Measurements from ENCODE around the gene ELF1. TPM values are rescaled to one million over a fixed set of nuclear protein-coding genes. Genes with fewer than 3 reads are reported as not detected.

The ELF1 gene
- total RNA-seq (2014; rRNA removed; shearing (Covaris generic)), result 6.7 and 9.0 TPM in 2 replicates

DNA sequence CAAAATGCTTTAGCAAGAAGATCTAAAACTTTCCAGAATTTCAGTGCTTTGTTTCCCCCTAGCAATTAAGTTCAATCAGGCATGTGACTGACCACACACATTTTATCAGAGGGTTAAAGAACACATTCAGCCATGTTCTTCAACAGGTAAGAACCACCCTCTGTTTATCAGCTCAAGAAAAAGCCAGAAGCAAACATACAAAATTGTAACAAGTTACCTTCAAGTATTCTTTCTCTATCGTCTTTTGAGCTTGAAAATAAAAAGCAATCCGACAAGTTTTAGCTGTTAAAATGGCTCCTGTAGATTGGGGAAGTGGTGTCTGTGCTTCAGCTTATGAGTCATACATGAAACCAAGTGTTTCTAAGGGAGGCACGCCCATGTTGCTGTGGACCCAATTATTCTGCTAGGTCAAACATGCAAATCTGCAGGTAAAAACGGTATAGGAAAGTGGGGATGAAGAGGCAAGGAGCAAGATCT lies at the start of gene ELF1:
TSS of gene ELF1 (minus strand) at position 306 of the 477 bp plus-strand sequence. CDS start 37,262 bp downstream, outside the sequence.
- in situ Hi-C loops (cut with HindIII; ENCODE audit: low sequenced_read_pairs), result no loop called here
- no peak for DNase-seq (ENCODE audit: low spot score)

DNA sequence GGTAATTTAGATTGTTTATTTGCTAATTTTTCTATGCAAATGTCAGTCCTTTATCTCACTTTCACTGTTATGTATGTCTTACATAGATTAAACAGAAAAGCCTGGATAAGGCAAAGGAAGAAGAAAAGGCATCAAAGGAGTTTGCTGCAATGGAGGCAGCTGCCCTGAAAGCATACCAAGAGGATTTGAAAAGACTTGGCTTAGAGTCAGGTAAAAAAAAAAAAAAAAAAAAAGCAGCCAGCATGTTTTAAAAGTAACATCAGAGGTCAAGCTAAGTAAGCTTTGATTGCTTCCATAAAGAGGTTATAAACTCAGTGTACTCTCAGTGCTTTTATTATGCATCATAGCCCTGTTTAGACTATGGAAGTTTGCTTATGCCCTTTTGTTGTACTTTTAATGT lies 46.0 kb upstream of the ELF1 start:
- DNase-seq (ENCODE audit: low spot score), result no peak
- in situ Hi-C loops (cut with HindIII; ENCODE audit: low sequenced_read_pairs), result no loop called here

DNA sequence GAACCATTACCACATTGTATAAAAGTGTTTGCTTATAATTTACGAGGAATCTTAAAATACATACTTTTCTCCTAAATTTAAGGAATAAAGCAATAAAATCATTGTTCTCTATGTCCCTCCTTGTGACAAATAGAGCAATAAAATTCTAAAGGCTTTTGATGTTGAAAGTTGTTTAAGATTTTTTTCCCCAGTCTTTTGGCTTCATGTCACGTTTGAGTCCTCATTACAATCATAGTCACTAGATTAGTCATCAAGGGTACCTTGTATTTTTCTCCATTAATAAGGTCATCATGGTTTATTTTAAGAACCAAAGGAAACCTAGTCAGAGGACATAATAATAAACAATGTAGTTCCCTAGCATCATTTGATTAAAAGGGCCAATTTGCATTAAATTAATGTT lies 45.4 kb upstream of the ELF1 start:
- in situ Hi-C loops (cut with HindIII; ENCODE audit: low sequenced_read_pairs), result no loop called here
- no peak for DNase-seq (ENCODE audit: low spot score)

DNA sequence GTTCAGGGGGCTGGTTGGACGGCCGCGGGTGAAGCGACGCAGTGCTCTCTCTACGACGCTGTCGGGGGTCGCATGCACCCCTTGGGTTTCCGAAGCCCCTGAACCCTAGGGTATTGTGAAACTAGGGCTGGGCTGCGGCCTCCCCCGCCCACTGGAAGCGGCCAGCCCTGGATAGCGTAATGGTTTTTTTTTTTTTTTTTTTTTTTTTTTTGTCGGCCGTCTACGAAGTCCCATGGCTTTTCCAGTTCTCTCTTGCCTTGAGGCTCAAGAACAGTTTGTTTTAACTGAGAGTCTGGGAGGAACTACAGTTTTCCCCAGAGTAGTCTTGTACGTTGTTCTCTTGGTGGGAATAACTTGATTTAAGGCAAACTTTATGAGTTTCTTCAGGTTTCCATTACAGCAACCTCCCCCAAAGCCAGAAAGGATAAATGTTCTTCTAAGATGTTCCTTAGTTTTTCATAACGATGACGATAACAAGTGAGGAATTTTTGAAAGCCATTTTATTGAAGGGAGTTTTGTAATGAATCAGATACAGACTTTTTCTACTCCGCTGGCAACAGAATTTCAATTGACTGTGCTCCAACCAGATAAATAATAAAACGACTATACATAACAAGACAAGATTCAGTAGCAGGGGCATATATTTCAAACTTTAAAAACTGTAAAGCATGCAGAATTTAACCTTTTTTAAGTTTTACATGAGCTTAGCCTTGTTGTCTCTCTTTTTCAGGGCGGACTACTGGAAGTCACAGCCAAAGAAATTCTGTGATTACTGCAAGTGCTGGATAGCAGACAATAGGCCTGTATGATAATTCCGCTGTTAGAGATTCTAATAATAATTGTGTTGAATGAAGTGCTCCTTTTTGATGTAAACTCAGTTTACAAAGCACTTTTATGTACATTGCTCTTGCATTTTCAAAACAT lies 43.1 kb upstream of the ELF1 start:
- in situ Hi-C loops (cut with HindIII; ENCODE audit: low sequenced_read_pairs), result no loop called here

DNA sequence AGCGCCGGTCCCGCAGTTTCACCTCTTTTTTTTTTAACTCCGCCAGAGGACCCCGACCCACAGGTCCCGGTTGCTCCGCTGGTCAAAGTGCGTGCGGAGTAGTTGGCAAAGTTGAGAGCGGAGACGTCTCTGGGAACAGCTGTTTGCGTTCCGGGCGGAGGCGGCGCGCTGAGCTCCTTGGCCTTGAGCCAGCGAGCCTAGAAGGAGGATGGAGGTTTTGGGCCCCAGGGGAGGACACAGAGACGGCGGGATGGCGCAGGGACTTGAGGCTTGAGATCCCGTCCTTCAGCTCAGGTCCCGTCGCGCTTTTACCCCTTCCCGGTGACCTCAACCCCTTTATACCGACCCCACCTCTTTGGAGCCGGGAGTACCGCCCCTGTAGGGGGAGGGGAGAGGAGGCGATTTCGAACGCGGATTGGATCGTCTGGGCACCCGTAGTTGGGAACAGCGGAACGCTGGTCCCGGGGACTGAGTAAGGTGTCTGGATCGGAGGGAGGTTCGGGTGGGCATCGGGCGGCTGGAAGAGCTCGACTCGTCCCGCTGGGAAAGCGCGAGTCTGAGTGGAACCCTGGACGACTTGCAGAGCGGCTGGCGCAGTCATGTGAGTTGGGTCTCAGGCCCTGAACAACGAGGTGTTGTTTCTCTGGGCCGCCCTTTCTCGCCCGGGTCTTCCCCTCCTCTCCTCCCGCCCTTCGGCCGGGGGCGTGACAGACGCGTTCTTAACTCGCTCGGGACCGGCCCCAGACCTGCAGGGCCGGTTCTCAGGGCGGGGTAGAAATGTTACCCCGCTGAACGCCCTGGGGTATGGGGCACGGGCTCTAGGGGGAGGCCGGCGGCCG lies 42.2 kb upstream of the ELF1 start, which contains the start of gene WBP4:
TSS of gene WBP4 (plus strand) at position 435 of the 839 bp plus-strand sequence. CDS start at position 600, 165 bp downstream.
- in situ Hi-C loops (cut with HindIII; ENCODE audit: low sequenced_read_pairs), result no loop called here

More for the DNA sequence above, 43.1 kb upstream of the ELF1 start:
- DNase-seq (ENCODE audit: low spot score), result no peak

DNA sequence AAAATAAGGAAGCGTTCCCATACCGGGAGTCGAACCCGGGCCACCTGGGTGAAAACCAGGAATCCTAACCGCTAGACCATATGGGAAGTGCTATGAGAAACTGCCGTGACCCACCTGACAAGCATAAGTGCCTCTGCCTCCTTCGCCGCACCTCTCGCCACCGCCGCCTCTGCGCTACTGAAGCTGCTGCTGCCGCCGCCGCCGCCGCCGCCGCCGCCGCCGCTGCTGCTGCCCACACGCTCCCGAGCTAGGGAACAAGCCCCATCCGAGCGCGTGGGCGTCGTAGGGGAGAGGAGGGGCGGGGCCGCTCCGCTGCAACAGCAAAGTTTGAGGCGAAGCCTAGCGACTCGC lies 41.6 kb upstream of the ELF1 start:
- in situ Hi-C loops (cut with HindIII; ENCODE audit: low sequenced_read_pairs), result no loop called here
- DNase-seq (ENCODE audit: low spot score), result peak; percentile 92

More for the DNA sequence above, 42.2 kb upstream of the ELF1 start, which contains the start of gene WBP4:
- DNase-seq (ENCODE audit: low spot score), result peak; percentile 92

DNA sequence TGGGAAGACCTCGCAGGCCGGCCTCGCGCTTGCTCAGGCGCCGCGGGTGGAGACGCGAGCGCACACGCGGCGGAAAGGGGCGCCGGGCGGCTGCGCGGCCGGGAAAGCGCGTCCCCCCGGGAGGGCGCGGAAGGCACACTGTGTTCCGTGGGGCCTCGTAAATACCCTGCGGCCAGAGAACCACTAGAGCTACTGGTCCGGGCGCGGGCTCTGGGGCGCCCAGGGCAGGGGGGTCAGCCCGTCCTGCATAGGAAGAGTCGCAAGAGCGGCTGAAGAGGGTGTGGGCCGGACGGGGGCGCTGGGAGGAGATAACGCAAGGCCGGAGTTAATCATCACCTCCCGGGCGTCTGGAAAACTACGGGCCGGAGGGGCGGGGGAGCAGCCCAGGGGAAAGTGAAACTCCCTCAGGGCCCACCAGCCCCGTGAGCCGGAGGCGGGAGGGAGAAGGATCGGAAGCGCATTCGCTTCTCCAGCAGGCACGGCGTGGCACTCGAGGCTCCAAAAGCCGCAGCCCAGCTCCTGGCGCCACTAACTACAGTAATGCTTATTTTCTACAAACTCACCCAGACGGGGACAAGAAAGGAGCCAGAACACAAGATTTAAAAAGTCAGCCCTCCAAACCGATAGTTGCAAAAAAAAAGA lies 41.1 kb upstream of the ELF1 start:
- in situ Hi-C loops (cut with HindIII; ENCODE audit: low sequenced_read_pairs), result no loop called here
- peak; percentile 85 for DNase-seq (ENCODE audit: low spot score)

DNA sequence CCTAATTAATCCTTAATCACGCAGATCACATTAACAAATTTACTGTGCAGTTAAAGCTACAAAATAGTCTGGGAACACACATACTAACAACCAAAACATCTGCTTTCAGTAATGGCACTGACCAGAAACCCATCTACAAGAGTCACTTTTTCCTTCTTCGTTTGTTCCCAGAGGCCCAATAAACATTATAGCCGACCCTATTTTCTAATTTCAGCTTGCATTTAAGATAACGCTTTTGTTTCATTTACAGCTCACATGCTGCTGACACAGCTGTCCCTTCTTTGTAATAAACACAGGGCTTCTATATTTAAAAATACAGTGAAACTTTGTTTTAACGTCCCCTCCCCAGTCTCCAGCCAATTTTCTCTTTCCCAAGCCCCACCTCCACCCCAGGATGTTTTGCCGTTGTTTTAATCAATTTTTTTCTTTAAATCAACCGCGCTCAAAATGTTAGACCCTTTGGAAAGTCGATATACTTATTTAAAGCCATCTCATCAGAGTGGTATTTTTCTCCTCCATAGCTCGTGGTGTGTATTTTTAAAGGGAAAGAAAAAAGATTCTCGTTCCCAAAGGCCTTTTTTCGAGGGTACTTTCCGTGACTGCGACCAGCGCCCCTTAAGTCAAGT lies 40.5 kb upstream of the ELF1 start:
- in situ Hi-C loops (cut with HindIII; ENCODE audit: low sequenced_read_pairs), result no loop called here
- peak; percentile 32 for DNase-seq (ENCODE audit: low spot score)

DNA sequence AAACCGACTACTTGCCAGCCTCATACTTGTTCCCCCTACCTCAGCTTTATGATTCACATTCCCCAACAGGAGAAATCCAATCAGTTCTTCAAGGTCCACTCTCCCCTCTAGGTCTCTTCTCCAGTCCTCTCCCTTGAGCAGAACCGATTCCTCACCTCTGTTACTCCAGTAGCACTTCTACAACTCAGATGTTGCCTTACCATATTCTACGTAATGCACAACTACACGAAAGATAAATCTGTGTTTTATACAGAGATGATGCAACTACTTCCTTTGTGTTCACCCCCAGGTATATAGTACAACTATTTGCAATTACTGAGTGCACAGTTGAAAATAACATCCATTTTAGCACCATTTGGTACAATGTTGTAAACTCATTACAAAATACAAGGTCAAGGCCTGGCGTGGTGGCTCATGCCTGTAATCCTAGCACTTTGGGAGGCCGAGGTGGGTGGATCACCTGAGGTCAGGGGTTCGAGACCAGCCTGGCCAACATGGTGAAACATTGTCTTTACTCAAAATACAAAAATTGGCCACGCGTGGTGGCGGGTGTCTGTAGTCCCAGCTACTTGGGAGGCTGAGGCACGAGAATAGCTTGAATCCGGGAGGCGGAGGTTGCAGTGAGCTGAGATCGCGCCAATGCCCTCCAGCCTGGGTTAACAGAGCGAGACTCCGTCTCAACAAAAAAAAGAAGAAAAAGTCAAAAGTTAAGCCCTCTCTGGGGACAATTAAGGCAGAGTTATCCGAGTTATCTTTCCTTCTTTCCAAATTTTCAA lies 39.4 kb upstream of the ELF1 start:
- in situ Hi-C loops (cut with HindIII; ENCODE audit: low sequenced_read_pairs), result no loop called here
- no peak for DNase-seq (ENCODE audit: low spot score)

DNA sequence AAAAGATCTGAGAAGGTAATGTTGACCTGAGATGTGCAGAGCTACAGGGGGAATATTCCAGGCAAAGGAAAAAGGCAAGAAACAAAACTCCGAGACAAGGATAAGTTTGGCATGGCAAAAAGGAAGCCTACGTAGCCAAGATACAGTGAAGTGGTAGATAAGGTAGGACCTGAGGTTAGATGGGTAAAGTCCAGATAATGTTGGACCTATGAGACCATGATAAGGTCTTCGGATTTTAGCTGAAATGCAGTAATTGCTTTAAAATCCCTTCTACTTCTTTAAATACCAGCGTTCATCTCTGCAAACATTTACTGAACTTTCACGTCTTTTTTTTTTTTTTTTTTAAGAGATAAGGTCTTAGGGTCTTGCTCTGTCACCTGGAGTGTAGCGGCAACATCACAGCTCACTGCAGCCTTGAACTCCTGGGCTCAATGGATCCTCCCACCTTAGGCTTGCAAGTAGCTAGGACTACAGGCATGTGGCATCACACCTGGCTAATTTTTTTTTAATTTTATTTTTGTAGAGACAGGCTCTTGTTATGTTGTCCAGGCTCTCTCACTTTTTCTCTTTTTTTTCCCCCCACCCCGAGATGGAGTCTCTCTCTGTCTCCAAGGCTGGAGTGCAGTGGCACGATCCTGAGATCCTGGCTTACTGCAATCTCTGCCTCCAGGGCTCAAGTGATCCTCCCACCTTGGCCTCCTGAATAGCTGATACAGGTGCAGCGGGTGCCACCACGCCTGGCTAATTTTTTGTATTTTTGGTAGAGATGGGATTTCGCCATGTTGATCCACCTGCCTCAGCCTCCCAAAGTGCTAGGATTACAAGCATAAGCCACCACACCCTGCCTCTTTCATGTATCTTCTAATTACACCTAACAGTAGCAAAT lies 38.0 kb upstream of the ELF1 start:
- DNase-seq (ENCODE audit: low spot score), result no peak
- in situ Hi-C loops (cut with HindIII; ENCODE audit: low sequenced_read_pairs), result no loop called here

DNA sequence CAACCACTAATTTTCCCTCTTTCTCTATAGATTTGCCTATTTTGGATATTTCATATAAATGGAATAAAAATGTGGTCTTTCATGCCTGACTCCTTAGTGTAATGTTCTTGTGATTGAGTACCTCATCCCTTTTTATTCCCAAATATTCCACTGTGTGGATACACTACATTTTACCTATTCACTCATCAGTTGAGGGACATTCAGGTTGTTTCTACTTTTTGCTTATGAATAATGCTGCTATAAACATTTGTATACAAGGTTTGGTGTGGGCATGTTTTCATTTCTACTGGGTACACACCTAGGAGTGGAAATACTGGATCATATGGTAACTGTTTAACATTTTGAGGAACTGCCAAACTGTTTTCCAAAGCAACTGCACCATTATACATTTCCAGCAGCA lies 37.1 kb upstream of the ELF1 start:
- DNase-seq (ENCODE audit: low spot score), result no peak
- in situ Hi-C loops (cut with HindIII; ENCODE audit: low sequenced_read_pairs), result no loop called here

DNA sequence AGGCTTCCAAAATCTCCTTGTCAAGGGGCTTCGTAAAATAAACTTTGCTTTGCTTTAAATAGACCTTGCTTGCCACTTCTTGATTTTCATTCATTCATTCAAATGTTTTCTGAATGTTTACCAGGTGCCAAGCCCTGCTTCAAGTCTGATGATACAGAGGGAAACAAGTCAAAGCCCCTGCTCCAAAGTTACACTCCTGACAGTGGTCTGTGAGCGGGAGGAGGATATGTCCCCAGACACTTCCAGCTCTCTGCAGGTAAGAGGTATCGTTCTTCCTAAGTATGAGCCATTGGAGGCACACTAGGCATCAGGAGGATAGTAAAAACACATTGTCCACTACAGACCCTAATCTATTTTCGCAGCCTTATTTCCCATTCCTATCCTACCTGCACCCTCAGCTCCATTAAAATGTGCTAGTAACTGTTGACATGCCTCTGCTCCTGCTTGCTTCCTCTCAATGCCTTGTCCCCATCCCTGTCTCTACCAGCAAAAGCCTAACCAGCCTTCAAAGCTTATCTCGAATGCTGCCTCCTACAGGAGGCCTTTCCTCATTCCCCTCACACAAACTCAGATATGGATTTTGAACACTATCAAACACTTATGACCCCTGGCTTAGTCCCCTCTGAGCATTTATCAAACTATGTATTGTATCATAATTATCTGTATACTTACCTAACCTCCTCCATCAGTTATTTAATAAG lies 36.0 kb upstream of the ELF1 start:
- in situ Hi-C loops (cut with HindIII; ENCODE audit: low sequenced_read_pairs), result no loop called here
- no peak for DNase-seq (ENCODE audit: low spot score)

DNA sequence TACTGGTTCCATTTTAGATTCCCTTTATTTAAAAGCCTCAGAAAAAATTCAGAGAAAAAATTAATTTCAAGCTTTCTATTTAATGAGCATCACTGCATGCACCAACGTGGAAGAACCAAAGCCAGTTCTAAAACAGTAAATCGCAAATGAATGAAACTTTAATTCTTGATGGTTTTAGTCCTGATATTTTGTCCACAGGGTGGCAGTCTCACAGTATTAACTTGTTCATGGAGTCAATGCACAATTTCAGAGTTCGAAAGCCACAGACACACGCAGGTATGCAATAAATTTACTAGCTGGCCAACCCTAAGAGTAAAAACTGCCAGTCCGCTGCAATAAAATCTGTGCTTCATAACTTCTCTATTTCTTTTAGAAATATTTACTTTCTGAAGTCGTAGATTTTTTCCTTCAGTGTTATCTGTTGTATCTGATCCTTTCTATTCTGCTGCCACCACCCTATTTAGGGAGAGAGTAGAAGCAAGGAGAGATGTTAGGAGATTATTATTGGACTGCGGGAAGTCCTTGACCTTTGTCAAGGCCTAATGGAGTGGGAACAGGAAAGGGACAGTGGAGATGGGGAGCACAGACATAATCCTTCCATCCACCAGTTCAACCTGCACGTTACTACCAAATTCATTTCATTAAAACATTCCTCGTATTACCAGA lies 35.2 kb upstream of the ELF1 start:
- in situ Hi-C loops (cut with HindIII; ENCODE audit: low sequenced_read_pairs), result no loop called here
- peak; percentile 43 for DNase-seq (ENCODE audit: low spot score)

DNA sequence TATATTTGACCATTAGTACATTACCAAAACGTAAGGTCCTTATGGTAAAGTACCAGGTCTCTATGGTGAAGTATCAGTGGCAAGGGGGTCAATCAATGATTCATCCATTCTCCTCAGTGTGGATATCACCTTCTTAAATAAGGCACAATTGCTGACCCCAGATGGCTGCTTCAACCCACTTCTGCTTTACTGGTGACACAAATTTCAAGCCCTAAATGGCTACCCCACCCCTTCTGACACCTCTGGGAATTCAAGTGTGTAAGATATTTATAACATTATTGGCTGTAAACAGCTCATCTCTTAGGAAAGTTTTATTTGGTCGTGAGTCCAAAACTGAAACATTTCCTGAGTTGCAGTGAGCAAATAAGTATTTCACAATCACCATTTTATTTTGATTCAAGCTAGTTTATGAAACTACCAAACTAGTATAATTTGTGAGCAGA lies 34.3 kb upstream of the ELF1 start:
- in situ Hi-C loops (cut with HindIII; ENCODE audit: low sequenced_read_pairs), result no loop called here
- no peak for DNase-seq (ENCODE audit: low spot score)

DNA sequence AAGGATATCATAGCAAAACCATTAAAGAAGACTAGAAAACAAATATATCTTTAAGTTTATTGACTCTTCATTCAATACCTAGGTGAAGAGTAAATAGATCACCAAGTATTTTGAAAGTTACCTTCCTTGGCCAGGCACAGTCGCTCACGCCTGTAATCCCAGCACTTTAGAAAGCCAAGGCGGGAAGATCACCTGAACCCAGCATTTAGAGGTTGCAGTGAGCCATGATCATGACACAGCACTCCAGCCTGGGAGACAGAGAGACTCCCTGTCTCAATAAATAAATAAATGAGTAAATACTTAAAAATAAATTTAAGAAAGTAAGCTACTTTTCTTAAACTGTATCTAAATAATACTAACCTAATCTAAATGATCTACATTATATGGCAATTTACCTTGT lies 33.3 kb upstream of the ELF1 start:
- no peak for DNase-seq (ENCODE audit: low spot score)

More for the DNA sequence above, 33.3 kb upstream of the ELF1 start:
- in situ Hi-C loops (cut with HindIII; ENCODE audit: low sequenced_read_pairs), result no loop called here

All from G401 (cell line).